Measurements from ENCODE around the gene ICA1. TPM values are rescaled to one million over a fixed set of nuclear protein-coding genes. Genes with fewer than 3 reads are reported as not detected.

The ICA1 gene
- total and polyA plus RNA-seq, 4 donors, result 16.5 to 54.6 (median 30.8) TPM

DNA sequence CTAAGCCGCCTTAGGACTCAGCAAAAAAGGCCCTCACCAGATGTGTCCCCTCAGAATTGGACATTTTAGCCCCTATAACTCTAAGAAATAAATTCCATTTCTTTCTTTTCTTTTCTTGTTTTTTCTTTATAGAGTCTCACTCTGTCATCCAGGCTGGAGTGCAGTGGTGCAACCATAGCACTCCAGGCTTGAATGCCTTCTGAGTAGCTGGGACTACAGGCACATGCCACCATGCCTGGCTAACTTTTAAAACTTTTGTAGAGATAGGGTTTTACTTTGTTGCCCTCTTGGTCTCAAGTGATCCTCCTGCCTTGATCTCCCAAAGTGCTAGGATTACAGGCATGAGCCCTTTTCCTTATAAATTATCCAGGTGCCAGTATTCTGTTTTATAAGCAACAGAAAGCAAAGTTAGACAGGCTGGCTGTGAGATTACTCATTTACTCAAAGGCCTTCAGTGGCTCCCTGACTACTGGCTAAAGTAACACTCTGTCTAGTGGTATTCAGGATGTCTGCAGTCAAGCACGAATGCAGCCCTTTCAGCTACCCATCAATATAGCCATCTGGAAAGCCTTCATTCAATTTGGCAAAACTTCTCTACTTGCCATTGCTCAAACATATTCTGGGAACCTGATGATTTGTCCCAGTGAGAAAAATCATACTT, 128.6 kb downstream of the ICA1 start:
- H3K9ac ChIP-seq (ENCODE audit: insufficient read depth in 1 of 2, low read length in 2 of 2), result no peak overlapping the region

GRCh38 chr7:8131694-8132605, 130.0 kb downstream of the ICA1 start:
- ATAC-seq (ENCODE audit: insufficient read depth, low FRiP score) (no peak), DNase-seq (no peak)
- Histone ChIP-seq H3K4me1 (ENCODE audit: control insufficient read depth in 5 of 5, insufficient read depth in 5 of 5, low read length in 5 of 5) (no peaks in the 10 kb centered on the region), H3K27ac (ENCODE audit: low read depth in 1 of 2, low read length in 1 of 2) (peak overlapping the region in 1 of 2 donors; percentile 5), H3K36me3 (ENCODE audit: control insufficient read depth in 4 of 4, insufficient read depth in 4 of 4, low read length in 4 of 4) (peaks cover 0 to 4% (median 2%) of the 10 kb centered on the region in 4 donors), H3K9ac (ENCODE audit: insufficient read depth in 1 of 2, low read length in 2 of 2) (no peak overlapping the region), H3K9me3 (ENCODE audit: control insufficient read depth in 4 of 4, insufficient read depth in 3 of 4, low read length in 3 of 4) (no peaks in the 10 kb centered on the region), H3K27me3 (ENCODE audit: control insufficient read depth in 3 of 3, insufficient read depth in 3 of 3, low read length in 2 of 3) (no peaks in the 10 kb centered on the region), H3K4me3 (no peak overlapping the region)
- WGBS, 2 donors, result 80 to 81% methylated on average over 5 of the region's 5 CpGs
- TF ChIP-seq, protein P1, sequence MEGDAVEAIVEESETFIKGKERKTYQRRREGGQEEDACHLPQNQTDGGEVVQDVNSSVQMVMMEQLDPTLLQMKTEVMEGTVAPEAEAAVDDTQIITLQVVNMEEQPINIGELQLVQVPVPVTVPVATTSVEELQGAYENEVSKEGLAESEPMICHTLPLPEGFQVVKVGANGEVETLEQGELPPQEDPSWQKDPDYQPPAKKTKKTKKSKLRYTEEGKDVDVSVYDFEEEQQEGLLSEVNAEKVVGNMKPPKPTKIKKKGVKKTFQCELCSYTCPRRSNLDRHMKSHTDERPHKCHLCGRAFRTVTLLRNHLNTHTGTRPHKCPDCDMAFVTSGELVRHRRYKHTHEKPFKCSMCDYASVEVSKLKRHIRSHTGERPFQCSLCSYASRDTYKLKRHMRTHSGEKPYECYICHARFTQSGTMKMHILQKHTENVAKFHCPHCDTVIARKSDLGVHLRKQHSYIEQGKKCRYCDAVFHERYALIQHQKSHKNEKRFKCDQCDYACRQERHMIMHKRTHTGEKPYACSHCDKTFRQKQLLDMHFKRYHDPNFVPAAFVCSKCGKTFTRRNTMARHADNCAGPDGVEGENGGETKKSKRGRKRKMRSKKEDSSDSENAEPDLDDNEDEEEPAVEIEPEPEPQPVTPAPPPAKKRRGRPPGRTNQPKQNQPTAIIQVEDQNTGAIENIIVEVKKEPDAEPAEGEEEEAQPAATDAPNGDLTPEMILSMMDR (IDR thresholded peaks at IDR 0.05; ENCODE audit: control extremely low read depth, extremely low read depth), result no peak

More for the DNA sequence above, 128.6 kb downstream of the ICA1 start:
- peaks cover 0 to 1% (median 0%) of the 10 kb centered on the region in 5 donors for H3K4me1 ChIP-seq (ENCODE audit: control insufficient read depth in 5 of 5, insufficient read depth in 5 of 5, low read length in 5 of 5)
- TF ChIP-seq, protein P1 (IDR thresholded peaks at IDR 0.05; ENCODE audit: control extremely low read depth, extremely low read depth), result no peak
- WGBS, 2 donors, result 92 to 93% methylated on average over 2 of the region's 2 CpGs
- H3K27ac ChIP-seq (ENCODE audit: low read depth in 1 of 2, low read length in 1 of 2), result no peak overlapping the region
- peaks cover 0 to 9% (median 0%) of the 10 kb centered on the region in 4 donors for H3K36me3 ChIP-seq (ENCODE audit: control insufficient read depth in 4 of 4, insufficient read depth in 4 of 4, low read length in 4 of 4)
- no peak overlapping the region for H3K4me3 ChIP-seq
- H3K9me3 ChIP-seq (ENCODE audit: control insufficient read depth in 4 of 4, insufficient read depth in 3 of 4, low read length in 3 of 4), result no peaks in the 10 kb centered on the region
- H3K27me3 ChIP-seq (ENCODE audit: control insufficient read depth in 3 of 3, insufficient read depth in 3 of 3, low read length in 2 of 3), result no peaks in the 10 kb centered on the region
- ATAC-seq (ENCODE audit: insufficient read depth, low FRiP score), result no peak
- DNase-seq, result no peak

- no peak overlapping the region for H3K4me3 ChIP-seq
- H3K4me1 ChIP-seq (ENCODE audit: control insufficient read depth in 5 of 5, insufficient read depth in 5 of 5, low read length in 5 of 5), result no peaks in the 10 kb centered on the region
- TF ChIP-seq, protein P1 (IDR thresholded peaks at IDR 0.05; ENCODE audit: control extremely low read depth, extremely low read depth), result no peak
- H3K27ac ChIP-seq (ENCODE audit: low read depth in 1 of 2, low read length in 1 of 2), result no peak overlapping the region
- 99 to 100% methylated on average over 1 of the region's 1 CpG for WGBS, 2 donors
- no peak overlapping the region for H3K9ac ChIP-seq (ENCODE audit: insufficient read depth in 1 of 2, low read length in 2 of 2)
- DNase-seq (no peak), ATAC-seq (ENCODE audit: insufficient read depth, low FRiP score) (no peak)
- peaks cover 0 to 4% (median 0%) of the 10 kb centered on the region in 4 donors for H3K9me3 ChIP-seq (ENCODE audit: control insufficient read depth in 4 of 4, insufficient read depth in 3 of 4, low read length in 3 of 4)
- peaks cover 0 to 4% (median 2%) of the 10 kb centered on the region in 4 donors for H3K36me3 ChIP-seq (ENCODE audit: control insufficient read depth in 4 of 4, insufficient read depth in 4 of 4, low read length in 4 of 4)
- no peaks in the 10 kb centered on the region for H3K27me3 ChIP-seq (ENCODE audit: control insufficient read depth in 3 of 3, insufficient read depth in 3 of 3, low read length in 2 of 3)
Measured at GRCh38 chr7:8130663-8131062, 131.3 kb downstream of the ICA1 start.
